Gastroesophageal sphincter (tissue), 4 donors: ENCODE measurements around the gene MECR. TPM values are rescaled to one million over a fixed set of nuclear protein-coding genes. Genes with fewer than 3 reads are reported as not detected.

ENCODE experiments used
- ATAC-seq: fragments of 150-250 bp; one replicate; pipeline ENCODE4 v1.9.1; 2016; ENCODE audit warnings: mild to moderate bottlenecking, moderate library complexity
- H3K27ac ChIP-seq, 4 donors: fragments of 200-600 bp; sonication (generic) in 3 of 4; 1 replicate in 3 of 4; 2 replicates in 1 of 4; pipeline ENCODE4 v1.5.1; 2016 to 2019
- H3K27me3 ChIP-seq: fragments of 200-600 bp; sonication (generic); one replicate; pipeline ENCODE4 v1.5.1; 2019
- H3K36me3 ChIP-seq, 2 donors: fragments of 200-600 bp; sonication (generic); one replicate each; pipeline ENCODE4 v1.5.1; 2019; ENCODE audit warnings: control low read depth in 1 of 2
- H3K4me1 ChIP-seq, 3 donors: fragments of 200-600 bp; sonication (generic); 1 replicate in 2 of 3; 2 replicates in 1 of 3; pipeline ENCODE4 v1.5.1; 2016 to 2019; ENCODE audit warnings: control low read depth in 2 of 3
- H3K4me3 ChIP-seq, 2 donors: fragments of 200-600 bp; sonication (generic); one replicate each; pipeline ENCODE4 v1.5.1; 2019; ENCODE audit warnings: mild to moderate bottlenecking in 1 of 2, moderate library complexity in 1 of 2
- H3K9me3 ChIP-seq, 3 donors: fragments of 200-600 bp; sonication (generic); one replicate each; pipeline ENCODE4 v1.5.1; 2017 to 2019; ENCODE audit warnings: control low read depth in 2 of 3
- CTCF ChIP-seq, 4 experiments: fragments of 200-600 bp in 2 of 4; fragments of 450-650 bp in 2 of 4; sonication (generic) in 1 of 4; IDR thresholded peaks; one replicate each; pipeline ENCODE4 v1.5.1; 2017 to 2019; ENCODE audit warnings: antibody characterized with exemption in 4 of 4, mild to moderate bottlenecking in 2 of 4, moderate library complexity in 2 of 4
- EP300 ChIP-seq: sonication (generic); formaldehyde crosslinking; IDR thresholded peaks from one replicate; pipeline ENCODE4 v1.6.1; 2017; ENCODE audit warnings: antibody characterized with exemption, mild to moderate bottlenecking
- POLR2A ChIP-seq, 2 donors: fragments of 450-650 bp; IDR thresholded peaks; one replicate each; pipeline ENCODE4 v1.6.1; 2017; ENCODE audit warnings: antibody characterized with exemption in 2 of 2, mild to moderate bottlenecking in 2 of 2, moderate library complexity in 1 of 2
- POLR2AphosphoS5 ChIP-seq: sonication (generic); formaldehyde crosslinking; IDR thresholded peaks from one replicate; pipeline ENCODE4 v1.6.1; 2017; ENCODE audit warnings: antibody characterized with exemption
- WGBS, 2 donors: methylation state at CpG; one replicate each; pipeline ENCODE4 v1.1.5; 2018; ENCODE audit warnings: low coverage in 1 of 2; 5-methylcytosine and 5-hydroxymethylcytosine counted together
- total RNA-seq, 4 donors: library from RNA; depleted of rRNA; stranded (reverse); fragments of >200 nt; gene quantifications; one replicate each; pipeline ENCODE4 v1.1.0, GENCODE V29; 2016

MECR gene
- total RNA-seq, 4 donors from 2014 or later, result 8.2 to 17.1 (median 12.9) TPM

- no peak for ATAC-seq
- Histone ChIP-seq H3K27me3 (peaks cover 8% of the 10 kb centered on the region), H3K36me3 (no peaks in the 10 kb centered on the region), H3K4me1 (peaks cover 0 to 20% (median 9%) of the 10 kb centered on the region in 3 donors), H3K4me3 (no peak overlapping the region), H3K27ac (no peak overlapping the region), H3K9me3 (no peaks in the 10 kb centered on the region)
- WGBS, 2 donors, result 65% methylated on average over 8 of the region's 8 CpGs; no CpG with 5 or more reads in 1 of the 2 donors
- no peak for TF ChIP-seq POLR2A (IDR thresholded peaks at IDR 0.05)
- no peak for TF ChIP-seq POLR2AphosphoS5
- TF ChIP-seq CTCF (IDR thresholded peaks at IDR 0.05), result no peak
- no peak for TF ChIP-seq EP300
These were observed 38.6 kb upstream of the MECR start for GRCh38 chr1:29269382-29269781.

DNA sequence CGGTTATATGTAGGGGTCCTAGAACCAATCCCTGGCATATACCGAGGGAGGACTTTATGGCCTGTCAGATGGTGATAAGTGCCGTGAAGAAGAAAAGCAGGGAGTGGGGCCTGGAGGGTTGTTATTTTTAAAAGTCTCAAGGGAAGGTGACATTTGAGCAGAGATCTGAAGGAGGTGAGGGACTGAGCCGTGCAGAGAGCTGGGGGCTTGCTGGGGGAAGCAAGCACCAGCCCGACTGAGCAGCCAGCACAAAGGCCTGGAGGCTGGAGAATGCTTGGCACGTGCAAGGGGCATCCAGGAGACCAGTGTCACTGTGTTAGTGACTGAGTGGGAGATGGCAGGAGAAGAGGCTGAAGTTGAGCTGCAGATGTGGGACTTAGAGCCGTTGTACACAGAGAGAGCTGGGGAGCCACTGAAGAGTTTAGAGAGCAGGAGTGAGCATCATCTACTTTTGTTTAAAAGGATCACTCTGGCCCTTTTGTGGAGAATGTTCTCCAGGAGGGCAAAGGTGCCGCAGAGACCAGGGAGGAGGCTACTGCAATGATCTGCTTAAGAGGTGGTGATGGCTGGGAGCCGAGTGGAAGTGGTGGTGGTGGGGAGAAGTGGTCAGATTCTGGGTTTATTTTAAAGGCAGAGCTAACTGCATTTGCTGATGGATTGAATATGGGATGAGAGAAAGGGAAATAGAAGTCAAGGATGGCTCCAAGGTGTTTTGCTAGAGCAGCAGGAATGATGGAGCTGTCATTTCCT, 36.8 kb upstream of the MECR start:
- 71 to 79% methylated on average over 6 to 8 of the region's 9 CpGs for WGBS, 2 donors

DNA sequence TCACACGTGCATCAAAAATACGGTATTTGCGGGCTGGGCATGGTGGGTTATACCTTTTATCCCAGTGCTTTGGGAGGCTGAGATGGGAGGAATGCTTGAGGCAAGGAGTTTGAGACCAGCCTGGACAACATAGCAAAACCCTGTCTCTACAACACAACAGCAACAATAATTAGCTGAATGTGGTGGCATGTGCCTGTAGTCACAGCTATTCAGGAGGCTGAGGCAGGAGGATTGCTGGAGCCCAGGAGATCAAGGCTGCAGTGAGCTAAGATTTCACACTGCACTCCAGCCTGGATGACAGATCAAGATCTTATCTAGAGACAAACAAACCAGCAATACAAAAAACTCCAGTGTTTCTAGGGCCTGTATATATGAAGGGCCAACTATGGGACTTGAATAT, 36.2 kb upstream of the MECR start:
- Histone ChIP-seq H3K36me3 (no peaks in the 10 kb centered on the region), H3K27me3 (peaks cover 8% of the 10 kb centered on the region), H3K4me1 (peaks cover 0 to 15% (median 6%) of the 10 kb centered on the region in 3 donors), H3K4me3 (no peak overlapping the region), H3K9me3 (no peaks in the 10 kb centered on the region), H3K27ac (no peak overlapping the region)
- WGBS, 2 donors, result 94 to 96% methylated on average over 3 of the region's 3 CpGs
- no peak for ATAC-seq
- no peak for TF ChIP-seq CTCF (IDR thresholded peaks at IDR 0.05)
- TF ChIP-seq POLR2AphosphoS5, result no peak
- no peak for TF ChIP-seq EP300
- no peak for TF ChIP-seq POLR2A (IDR thresholded peaks at IDR 0.05)

More for the DNA sequence above, 36.8 kb upstream of the MECR start:
- Histone ChIP-seq H3K4me1 (peaks cover 0 to 20% (median 9%) of the 10 kb centered on the region in 3 donors), H3K36me3 (no peaks in the 10 kb centered on the region), H3K9me3 (no peaks in the 10 kb centered on the region), H3K27me3 (peaks cover 8% of the 10 kb centered on the region), H3K27ac (no peak overlapping the region), H3K4me3 (no peak overlapping the region)
- ATAC-seq, result no peak
- TF ChIP-seq POLR2AphosphoS5 (no peak), CTCF (IDR thresholded peaks at IDR 0.05) (no peak), EP300 (no peak), POLR2A (IDR thresholded peaks at IDR 0.05) (no peak)

DNA sequence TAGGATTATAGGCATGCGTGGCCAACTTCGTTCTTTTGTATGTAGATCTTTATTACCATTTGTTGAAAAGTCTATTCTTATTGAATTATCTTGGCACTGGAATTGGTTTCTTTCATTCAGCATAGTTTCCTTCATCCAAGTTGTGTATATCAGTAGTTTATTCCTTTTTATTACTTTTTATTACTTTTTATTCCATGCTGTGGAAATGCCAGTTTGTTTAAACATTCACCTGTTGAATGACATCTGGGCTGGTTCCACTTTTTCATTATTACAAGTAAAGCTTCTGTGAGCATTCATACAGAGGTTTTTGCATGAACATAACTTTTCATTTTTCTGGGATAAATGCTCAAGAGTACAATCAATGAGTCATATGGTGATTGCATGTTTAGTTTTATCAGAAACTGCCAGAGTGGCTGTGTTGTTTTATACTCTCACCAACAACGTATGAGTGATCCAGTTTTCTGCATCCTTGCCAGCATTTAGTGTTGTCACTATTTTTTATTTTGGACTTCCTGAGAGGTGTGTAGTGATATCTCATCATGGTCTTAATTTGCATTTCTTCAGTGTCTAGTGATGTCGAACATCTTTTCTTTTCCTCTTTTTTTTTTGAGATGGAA, 34.1 kb upstream of the MECR start:
- H3K27me3 ChIP-seq, result peaks cover 25% of the 10 kb centered on the region
- no peaks in the 10 kb centered on the region for H3K36me3 ChIP-seq
- no peaks in the 10 kb centered on the region for H3K9me3 ChIP-seq
- H3K27ac ChIP-seq, result no peak overlapping the region
- TF ChIP-seq POLR2AphosphoS5 (no peak), CTCF (IDR thresholded peaks at IDR 0.05) (no peak), EP300 (no peak), POLR2A (IDR thresholded peaks at IDR 0.05) (no peak)
- peaks cover 0 to 10% (median 4%) of the 10 kb centered on the region in 3 donors for H3K4me1 ChIP-seq
- no peak for ATAC-seq
- no peak overlapping the region for H3K4me3 ChIP-seq
- 80 to 81% methylated on average over 4 of the region's 4 CpGs for WGBS, 2 donors
